GM13976 (cell line): ENCODE results near the gene POFUT1.

ENCODE experiments used
- DNase-seq: peaks from one replicate; pipeline ENCODE4 v3.0.0; 2012; ENCODE audit warnings: low spot score
- in situ Hi-C: fragments of 300-500 bp; cut with MboI; formaldehyde crosslinking; loops from one replicate; pipeline ENCODE4 v1.12.0; 2022; ENCODE audit warnings: low sequenced_read_pairs, mixed read lengths, inconsistent platforms; ENCODE audit not compliant: unreplicated experiment
- TF ChIP-seq, protein P1 (sequence below): IDR thresholded peaks from 2 replicates; pipeline ENCODE4 v1.5.1; 2012; ENCODE audit warnings: borderline replicate concordance, mild to moderate bottlenecking; ENCODE audit not compliant: insufficient read depth; ENCODE audit errors: extremely low read depth, missing control alignments, control extremely low read depth

The POFUT1 gene

DNA sequence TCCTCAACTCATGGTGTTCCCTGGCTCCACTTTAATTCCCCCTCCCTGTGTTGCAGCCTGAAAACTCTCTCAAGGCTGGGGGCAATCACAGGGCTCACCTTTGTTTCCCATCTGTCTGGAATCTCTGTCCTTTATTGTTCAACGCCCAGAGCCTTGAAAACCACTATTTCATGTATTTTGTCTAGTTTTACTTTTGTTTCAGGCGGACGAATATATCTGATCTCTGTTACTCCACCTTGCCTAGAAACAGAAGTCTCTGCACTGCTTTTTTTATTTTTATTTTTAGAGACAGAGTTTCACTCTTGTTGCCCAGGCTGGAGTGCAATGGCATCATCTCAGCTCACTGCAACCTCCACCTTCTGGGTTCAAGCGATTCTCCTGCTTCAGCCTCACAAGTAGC, 27.7 kb upstream of the POFUT1 start:
- in situ Hi-C loops = no loop called here
- TF ChIP-seq, protein P1, sequence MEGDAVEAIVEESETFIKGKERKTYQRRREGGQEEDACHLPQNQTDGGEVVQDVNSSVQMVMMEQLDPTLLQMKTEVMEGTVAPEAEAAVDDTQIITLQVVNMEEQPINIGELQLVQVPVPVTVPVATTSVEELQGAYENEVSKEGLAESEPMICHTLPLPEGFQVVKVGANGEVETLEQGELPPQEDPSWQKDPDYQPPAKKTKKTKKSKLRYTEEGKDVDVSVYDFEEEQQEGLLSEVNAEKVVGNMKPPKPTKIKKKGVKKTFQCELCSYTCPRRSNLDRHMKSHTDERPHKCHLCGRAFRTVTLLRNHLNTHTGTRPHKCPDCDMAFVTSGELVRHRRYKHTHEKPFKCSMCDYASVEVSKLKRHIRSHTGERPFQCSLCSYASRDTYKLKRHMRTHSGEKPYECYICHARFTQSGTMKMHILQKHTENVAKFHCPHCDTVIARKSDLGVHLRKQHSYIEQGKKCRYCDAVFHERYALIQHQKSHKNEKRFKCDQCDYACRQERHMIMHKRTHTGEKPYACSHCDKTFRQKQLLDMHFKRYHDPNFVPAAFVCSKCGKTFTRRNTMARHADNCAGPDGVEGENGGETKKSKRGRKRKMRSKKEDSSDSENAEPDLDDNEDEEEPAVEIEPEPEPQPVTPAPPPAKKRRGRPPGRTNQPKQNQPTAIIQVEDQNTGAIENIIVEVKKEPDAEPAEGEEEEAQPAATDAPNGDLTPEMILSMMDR = no peak
- DNase-seq = no peak

DNA sequence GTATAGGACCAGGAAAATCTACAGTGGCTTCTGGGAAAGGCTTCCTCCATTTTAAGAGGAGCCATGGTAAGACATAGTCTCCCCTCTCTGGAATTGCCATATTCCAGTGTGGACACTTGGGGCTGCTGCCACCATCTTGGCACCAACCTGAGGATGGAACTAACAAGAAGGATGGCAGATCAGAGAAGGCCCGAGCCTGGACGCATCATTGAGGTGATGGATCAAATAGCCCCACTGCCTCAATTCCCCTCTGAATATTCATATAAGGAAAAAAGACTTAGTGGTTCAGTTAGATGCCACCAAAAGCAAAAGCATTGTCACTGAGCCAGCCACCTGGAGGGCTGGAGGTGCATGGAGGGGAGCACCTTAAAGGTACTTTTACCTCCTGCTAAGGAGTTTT, 26.1 kb upstream of the POFUT1 start:
- DNase-seq = no peak
- in situ Hi-C loops = no loop called here
- TF ChIP-seq, protein P1 = no peak

- in situ Hi-C loops = no loop called here
- TF ChIP-seq, protein P1 = no peak
- DNase-seq = no peak
Measured at GRCh38 chr20:32183947-32184635, 23.6 kb upstream of the POFUT1 start.

- no peak for DNase-seq
- TF ChIP-seq, protein P1 = no peak
- in situ Hi-C loops = no loop called here
Measured at GRCh38 chr20:32184961-32185603, 22.6 kb upstream of the POFUT1 start.

GRCh38 chr20:32186506-32186905, 21.2 kb upstream of the POFUT1 start:
- DNase-seq = no peak
- TF ChIP-seq, protein P1 = no peak
- in situ Hi-C loops = no loop called here

- TF ChIP-seq, protein P1 = no peak
- in situ Hi-C loops = no loop called here
- DNase-seq = no peak
Measured at GRCh38 chr20:32188376-32189122, 19.1 kb upstream of the POFUT1 start.
